HG03571 (cell line): Measurements from ENCODE around the gene IRS1.
"Not testable (repeated sequence)": the region's sequence is repeated elsewhere in the genome, so short reads cannot be mapped to it uniquely, and the experiment has no call there.

ENCODE experiments used
- ATAC-seq: cut with Tn5 transposase; IDR thresholded peaks from one replicate; pipeline ENCODE4 v1.9.1; 2021; ENCODE audit not compliant: unreplicated experiment

The IRS1 gene, protein sequence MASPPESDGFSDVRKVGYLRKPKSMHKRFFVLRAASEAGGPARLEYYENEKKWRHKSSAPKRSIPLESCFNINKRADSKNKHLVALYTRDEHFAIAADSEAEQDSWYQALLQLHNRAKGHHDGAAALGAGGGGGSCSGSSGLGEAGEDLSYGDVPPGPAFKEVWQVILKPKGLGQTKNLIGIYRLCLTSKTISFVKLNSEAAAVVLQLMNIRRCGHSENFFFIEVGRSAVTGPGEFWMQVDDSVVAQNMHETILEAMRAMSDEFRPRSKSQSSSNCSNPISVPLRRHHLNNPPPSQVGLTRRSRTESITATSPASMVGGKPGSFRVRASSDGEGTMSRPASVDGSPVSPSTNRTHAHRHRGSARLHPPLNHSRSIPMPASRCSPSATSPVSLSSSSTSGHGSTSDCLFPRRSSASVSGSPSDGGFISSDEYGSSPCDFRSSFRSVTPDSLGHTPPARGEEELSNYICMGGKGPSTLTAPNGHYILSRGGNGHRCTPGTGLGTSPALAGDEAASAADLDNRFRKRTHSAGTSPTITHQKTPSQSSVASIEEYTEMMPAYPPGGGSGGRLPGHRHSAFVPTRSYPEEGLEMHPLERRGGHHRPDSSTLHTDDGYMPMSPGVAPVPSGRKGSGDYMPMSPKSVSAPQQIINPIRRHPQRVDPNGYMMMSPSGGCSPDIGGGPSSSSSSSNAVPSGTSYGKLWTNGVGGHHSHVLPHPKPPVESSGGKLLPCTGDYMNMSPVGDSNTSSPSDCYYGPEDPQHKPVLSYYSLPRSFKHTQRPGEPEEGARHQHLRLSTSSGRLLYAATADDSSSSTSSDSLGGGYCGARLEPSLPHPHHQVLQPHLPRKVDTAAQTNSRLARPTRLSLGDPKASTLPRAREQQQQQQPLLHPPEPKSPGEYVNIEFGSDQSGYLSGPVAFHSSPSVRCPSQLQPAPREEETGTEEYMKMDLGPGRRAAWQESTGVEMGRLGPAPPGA (N-terminal part only)

GRCh38 chr2:226799211-226799975, at the start of gene IRS1:
Gene IRS1 (minus strand): TSS chr2:226799820. CDS start chr2:226798738, 1,082 bp downstream.
- ATAC-seq: peak; percentile 24

GRCh38 chr2:226849349-226849748, 49.7 kb upstream of the IRS1 start:
- ATAC-seq: no peak

DNA sequence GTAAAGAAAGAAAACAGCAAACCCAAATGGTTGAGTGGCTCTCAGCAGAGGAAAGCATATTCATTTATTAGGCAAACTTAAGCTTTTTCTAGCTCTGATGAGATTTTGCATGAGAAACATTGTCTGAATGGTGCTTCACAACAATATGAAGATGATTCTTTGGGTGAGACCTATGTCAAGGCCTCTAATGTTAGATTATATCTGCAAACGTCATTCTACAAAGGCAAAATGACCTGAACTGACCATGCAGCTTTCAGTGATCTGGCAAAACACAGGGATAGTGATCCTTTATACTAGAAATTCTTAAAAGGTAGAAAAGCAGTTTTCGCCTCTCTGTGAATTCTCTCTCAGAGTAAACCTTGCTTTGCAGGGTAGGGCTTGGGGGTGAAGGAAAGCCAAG, 47.9 kb upstream of the IRS1 start:
- no peak for ATAC-seq

- ATAC-seq: no peak
These were observed 47.5 kb upstream of the IRS1 start for GRCh38 chr2:226847090-226847489.

DNA sequence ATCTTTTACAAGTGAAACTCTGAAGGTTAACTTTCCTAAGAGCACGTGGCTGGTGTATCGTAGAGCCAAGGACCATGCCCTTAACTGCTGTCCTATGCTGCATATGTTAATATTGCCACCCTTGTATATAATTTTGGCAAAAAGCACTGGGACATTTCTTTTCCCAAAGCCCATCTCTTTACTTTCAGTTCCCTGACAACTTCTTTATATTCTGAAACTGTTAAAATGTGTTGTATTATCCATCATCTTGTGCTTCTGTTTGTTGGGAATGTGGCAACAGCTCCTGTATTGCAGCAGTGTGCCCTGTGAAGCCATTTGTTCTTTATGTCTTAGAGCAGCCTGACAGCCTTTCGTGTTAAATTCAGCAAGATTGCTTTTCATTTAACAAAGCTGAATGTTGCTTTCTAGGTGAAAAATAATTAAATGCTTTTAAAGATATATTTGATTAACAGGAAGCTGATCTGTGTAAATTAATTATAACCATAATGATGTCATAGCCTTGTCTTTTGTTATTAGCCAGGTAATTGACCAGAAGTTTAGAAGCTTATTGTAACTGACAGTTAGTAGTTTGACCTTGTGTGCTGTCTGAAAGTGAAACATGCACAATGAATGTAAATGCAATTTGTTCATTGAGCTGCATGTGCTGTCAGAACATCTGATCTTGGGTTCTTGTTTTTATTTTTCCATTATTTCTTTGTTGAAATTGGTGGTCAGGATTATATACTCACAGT, 45.9 kb upstream of the IRS1 start:
- peak; percentile 48 for ATAC-seq

DNA sequence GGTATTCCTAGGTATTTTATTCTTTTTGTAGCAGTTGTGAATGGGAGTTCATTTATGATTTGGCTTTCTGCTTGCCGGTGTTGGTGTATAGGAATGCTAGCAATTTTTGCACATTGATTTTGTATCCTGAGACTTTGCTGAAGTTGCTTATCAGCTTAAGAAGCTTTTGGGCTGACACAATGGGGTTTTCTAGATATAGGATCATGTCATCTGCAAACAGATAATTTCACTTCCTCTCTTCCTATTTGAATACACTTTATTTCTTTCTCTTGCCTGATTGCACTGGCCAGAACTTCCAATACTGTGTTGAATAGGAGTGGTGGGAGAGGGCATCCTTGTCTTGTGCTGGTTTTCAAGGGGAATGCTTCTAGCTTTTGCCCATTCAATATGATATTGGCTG, 43.4 kb upstream of the IRS1 start:
- not testable (repeated sequence) for ATAC-seq

DNA sequence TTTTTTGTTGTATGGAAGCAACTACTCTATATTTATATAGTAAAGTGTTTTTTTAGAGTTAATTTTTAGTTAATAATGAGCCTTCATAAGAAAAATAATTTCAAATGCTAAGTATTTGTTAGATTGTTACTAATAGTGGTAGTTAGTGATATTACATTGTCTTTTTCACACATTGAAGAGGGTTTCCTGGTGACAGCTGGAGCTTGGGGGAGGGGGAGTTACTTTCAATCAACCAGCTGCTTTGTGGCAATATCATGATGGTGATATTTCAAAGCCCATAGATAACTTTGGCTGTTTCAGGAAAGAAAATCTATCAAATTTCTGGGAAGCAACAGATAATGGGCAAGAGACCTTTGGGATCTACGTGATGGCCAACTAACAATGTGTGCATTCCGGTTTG, 40.3 kb upstream of the IRS1 start:
- no peak for ATAC-seq

- no peak for ATAC-seq
These were observed 39.5 kb upstream of the IRS1 start for GRCh38 chr2:226839161-226839560.

DNA sequence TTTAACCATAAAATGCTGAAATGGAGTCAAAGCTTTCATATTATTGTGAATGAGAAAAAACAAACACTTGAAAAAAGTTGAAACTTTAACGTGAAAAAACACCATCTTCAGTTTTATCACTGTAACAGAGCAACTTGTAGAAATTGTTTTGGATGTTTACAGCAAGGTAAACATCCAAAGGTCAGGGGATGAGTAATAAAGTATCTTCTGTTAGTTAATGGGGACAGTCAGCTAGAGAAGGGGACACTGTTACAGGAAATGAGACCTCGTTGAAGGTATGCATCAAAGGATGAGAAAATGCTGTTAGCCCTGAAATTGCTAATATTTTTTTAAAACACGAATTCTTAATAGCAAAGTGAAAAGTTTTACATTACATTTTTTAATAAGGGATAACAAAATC, 39.1 kb upstream of the IRS1 start:
- no peak for ATAC-seq

DNA sequence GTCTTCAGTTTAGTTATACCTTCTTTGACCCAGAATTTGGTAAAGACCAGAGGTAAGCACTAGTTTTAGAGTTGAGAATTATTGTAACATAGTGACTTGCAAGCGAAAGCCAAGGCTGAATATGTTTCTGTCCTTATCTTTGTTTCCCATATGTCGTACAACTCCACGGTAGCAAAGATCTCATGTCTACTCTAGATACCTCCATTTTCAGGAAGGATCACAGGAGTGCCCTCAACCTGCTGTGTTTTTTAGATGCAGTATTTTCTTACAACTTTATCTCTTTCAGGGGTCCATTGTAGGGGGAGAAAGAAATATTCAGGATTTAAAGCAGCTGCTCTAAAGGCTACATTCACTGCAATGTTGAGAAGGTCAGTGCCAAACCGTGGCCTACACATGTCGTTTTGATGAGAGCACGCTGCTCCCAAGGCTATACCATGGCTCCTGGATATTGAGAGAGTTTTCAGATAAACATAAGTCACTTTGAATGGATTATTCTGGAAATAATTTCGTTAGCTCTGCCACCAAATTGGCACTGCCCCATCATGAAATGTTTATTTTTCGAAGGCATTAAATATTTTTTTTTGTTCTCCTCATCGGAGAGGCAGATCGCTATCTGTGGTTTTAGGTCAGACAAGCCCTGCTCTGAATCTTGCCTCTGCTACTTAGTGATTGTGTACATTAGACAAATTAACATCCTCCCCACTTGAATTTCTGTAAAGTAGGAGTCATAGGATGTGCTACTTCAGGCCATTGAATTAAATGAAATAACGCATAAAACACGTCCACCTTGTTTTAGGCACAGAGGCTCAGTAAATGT, 38.4 kb upstream of the IRS1 start:
- no peak for ATAC-seq

DNA sequence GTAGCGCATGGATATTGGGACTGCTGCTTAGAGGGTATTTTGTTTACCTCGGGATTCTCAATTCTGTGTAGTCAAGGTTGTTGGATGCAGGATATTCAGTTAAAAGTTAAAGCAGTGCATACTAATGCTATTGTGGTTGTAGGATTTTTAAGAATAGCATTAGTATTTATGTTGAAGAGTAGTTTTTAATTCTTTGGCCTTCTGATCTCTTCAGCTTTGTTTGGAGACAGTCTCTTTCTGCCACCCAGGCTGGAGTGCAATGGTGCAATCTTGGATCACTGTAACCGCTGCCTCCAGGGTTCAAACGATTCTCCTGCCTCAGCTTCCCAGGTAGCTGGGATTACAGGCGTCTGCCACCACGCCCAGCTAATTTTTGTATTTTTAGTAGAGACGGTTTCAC, 37.7 kb upstream of the IRS1 start:
- ATAC-seq: no peak

DNA sequence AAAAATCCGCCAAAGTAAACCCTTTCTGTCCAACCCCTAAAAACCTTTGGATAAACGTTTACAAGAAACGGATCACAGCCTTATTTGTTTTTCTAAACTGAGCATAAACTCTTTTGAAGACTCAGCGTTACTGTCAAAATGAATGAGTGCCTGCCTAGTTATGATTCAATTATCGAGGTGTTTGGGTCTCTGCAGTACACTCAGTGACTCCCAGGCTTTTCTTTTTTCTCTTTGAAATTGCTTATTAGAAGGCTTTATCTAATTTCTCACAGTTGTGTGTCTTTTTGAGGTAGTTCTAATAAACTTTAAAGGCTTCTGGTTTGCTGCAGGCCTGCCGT, 36.9 kb upstream of the IRS1 start:
- peak; percentile 7 for ATAC-seq

- peak; percentile 85 for ATAC-seq
These were observed 36.4 kb upstream of the IRS1 start, which contains the start of gene RHBDD1 for GRCh38 chr2:226835796-226836547. Gene RHBDD1 (plus strand): TSS chr2:226836054. CDS start chr2:226864694, 28,640 bp downstream.

DNA sequence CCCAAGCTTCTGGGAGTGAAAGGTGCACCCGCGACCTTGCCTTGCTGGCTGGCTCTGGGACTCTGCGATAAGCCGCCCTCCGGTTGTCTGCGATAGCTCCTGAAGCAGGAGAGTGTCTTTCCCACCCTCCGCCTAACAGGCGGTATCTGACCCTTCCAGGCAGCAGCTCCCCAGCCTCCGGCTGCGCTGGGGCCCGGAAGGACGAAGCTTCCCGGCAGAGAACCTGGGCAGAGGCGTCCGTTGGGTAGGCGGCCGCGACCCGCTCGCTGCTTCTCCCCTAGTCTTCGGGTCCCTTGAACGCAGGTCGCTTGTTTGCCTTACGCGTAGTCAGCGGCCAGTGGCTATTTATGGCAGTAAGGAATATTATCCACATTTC, 35.8 kb upstream of the IRS1 start:
- ATAC-seq: peak; percentile 13

GRCh38 chr2:226834880-226835279, 35.3 kb upstream of the IRS1 start:
- not testable (repeated sequence) for ATAC-seq

GRCh38 chr2:226832061-226832460, 32.4 kb upstream of the IRS1 start:
- no peak for ATAC-seq

GRCh38 chr2:226831266-226831665, 31.6 kb upstream of the IRS1 start:
- ATAC-seq: no peak

DNA sequence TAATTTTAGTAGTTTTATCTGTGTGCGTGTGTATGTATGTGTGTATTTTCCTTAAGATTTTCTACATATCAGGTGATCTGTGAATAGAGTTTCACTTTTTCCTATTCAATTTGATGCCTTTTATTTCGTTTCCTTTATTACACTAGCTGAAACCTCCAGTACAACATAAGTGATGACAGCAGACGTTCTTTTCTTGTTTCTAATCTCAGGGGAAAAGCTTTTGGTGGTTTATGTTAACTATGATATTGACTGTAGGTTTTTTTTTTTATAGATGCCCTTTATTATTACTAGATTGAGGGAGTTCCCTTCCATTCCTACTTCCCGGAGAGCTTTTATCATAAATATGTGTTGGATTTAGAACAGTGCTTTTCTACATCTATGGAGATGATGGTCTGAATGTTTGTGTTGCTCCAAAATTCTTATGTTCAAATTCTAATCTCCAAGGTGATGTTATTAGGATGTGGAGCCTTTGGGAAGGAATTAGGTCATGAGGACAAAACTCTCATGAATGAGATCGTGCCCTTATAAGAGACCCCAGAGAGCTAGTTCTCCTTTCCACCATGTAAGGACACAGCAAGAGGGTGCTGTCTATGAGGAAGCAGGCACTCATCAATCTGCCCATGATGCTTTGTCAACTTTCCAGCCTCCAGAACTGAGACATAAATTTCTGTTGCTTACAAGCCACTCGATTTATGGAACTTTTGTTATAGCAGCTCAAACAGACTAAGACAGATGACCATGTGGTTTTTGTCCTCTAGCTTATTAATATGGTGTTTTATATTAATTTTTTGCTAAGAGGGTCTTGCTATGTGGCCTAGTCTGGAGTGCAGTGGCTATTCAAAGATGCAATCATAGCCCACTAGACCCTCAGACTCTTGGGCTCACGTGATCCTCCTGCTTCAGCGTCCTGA, 30.4 kb upstream of the IRS1 start:
- ATAC-seq: no peak
